Skeletal muscle tissue (tissue), 4 donors: Measurements from ENCODE around the gene CMIP. TPM values are rescaled to one million over a fixed set of nuclear protein-coding genes. Genes with fewer than 3 reads are reported as not detected.

Experiments used
- H3K27ac ChIP-seq: one replicate; pipeline ENCODE4 v1.7.0; 2013; ENCODE audit warnings: mild to moderate bottlenecking, low read depth, low read length, inconsistent platforms
- H3K27me3 ChIP-seq, 3 donors: one replicate each; pipeline ENCODE4 v1.7.0; 2013; ENCODE audit warnings: low read length in 3 of 3; ENCODE audit not compliant: control insufficient read depth in 3 of 3, insufficient read depth in 3 of 3
- H3K36me3 ChIP-seq, 3 donors: one replicate each; pipeline ENCODE4 v1.7.0; 2013; ENCODE audit warnings: low read length in 3 of 3; ENCODE audit not compliant: control insufficient read depth in 3 of 3, insufficient read depth in 3 of 3
- H3K4me1 ChIP-seq, 3 donors: one replicate each; pipeline ENCODE4 v1.7.0; 2013; ENCODE audit warnings: low read length in 3 of 3, mild to moderate bottlenecking in 3 of 3; ENCODE audit not compliant: control insufficient read depth in 3 of 3, insufficient read depth in 3 of 3
- H3K4me3 ChIP-seq, 3 donors: one replicate each; pipeline ENCODE4 v1.7.0; 2013; ENCODE audit warnings: low read length in 3 of 3
- H3K9ac ChIP-seq, 3 donors: one replicate each; pipeline ENCODE4 v1.7.0; 2013; ENCODE audit warnings: low read length in 3 of 3, mild to moderate bottlenecking in 3 of 3, moderate library complexity in 2 of 3, low read depth in 1 of 3
- H3K9me3 ChIP-seq, 3 donors: one replicate each; pipeline ENCODE4 v1.7.0; 2013; ENCODE audit warnings: low read length in 3 of 3; ENCODE audit not compliant: control insufficient read depth in 3 of 3
- total RNA-seq: library from RNA; depleted of rRNA; stranded (reverse); fragments of >200 nt; gene quantifications from one replicate; pipeline ENCODE4 v1.2.3, GENCODE V29; 2014
- donor health status: Osteomylitis.

CMIP gene
- total RNA-seq, 1 donor from 2014 or later = 6.8 TPM

GRCh38 chr16:81515281-81515680 is 70.7 kb downstream of the CMIP start:
- H3K36me3 ChIP-seq = no peaks in the 10 kb centered on the region
- no peaks in the 10 kb centered on the region for H3K9me3 ChIP-seq
- H3K27me3 ChIP-seq = no peaks in the 10 kb centered on the region
- H3K4me1 ChIP-seq = peaks cover 18 to 32% (median 21%) of the 10 kb centered on the region in 3 donors
- H3K4me3 ChIP-seq = no peak overlapping the region
- no peak overlapping the region for H3K9ac ChIP-seq
- H3K27ac ChIP-seq = no peak overlapping the region

- peaks cover 18 to 32% (median 21%) of the 10 kb centered on the region in 3 donors for H3K4me1 ChIP-seq
- H3K9me3 ChIP-seq = no peaks in the 10 kb centered on the region
- H3K36me3 ChIP-seq = no peaks in the 10 kb centered on the region
- no peak overlapping the region for H3K4me3 ChIP-seq
- no peaks in the 10 kb centered on the region for H3K27me3 ChIP-seq
- no peak overlapping the region for H3K9ac ChIP-seq
- no peak overlapping the region for H3K27ac ChIP-seq
Observed at GRCh38 chr16:81515721-81516120, 71.1 kb downstream of the CMIP start.

- H3K4me3 ChIP-seq = no peak overlapping the region
- no peaks in the 10 kb centered on the region for H3K27me3 ChIP-seq
- H3K9me3 ChIP-seq = no peaks in the 10 kb centered on the region
- H3K4me1 ChIP-seq = peaks cover 18 to 32% (median 21%) of the 10 kb centered on the region in 3 donors
- H3K27ac ChIP-seq = no peak overlapping the region
- no peaks in the 10 kb centered on the region for H3K36me3 ChIP-seq
- H3K9ac ChIP-seq = no peak overlapping the region
Observed at GRCh38 chr16:81516478-81517149, 72.0 kb downstream of the CMIP start.

GRCh38 chr16:81517150-81517499 is 72.5 kb downstream of the CMIP start:
- Histone ChIP-seq H3K4me1 (peaks cover 18 to 32% (median 21%) of the 10 kb centered on the region in 3 donors), H3K9ac (no peak overlapping the region), H3K4me3 (no peak overlapping the region), H3K9me3 (no peaks in the 10 kb centered on the region), H3K27ac (no peak overlapping the region), H3K36me3 (no peaks in the 10 kb centered on the region), H3K27me3 (no peaks in the 10 kb centered on the region)

GRCh38 chr16:81517629-81518438 is 73.2 kb downstream of the CMIP start:
- Histone ChIP-seq H3K4me3 (no peak overlapping the region), H3K27ac (no peak overlapping the region), H3K9ac (no peak overlapping the region)

GRCh38 chr16:81518439-81518757 is 73.8 kb downstream of the CMIP start:
- Histone ChIP-seq H3K4me3 (no peak overlapping the region), H3K9me3 (no peaks in the 10 kb centered on the region), H3K36me3 (no peaks in the 10 kb centered on the region), H3K27me3 (no peaks in the 10 kb centered on the region), H3K4me1 (peaks cover 10 to 26% (median 14%) of the 10 kb centered on the region in 3 donors), H3K27ac (no peak overlapping the region), H3K9ac (no peak overlapping the region)

More at GRCh38 chr16:81517629-81518438, 73.2 kb downstream of the CMIP start:
- H3K27me3 ChIP-seq = no peaks in the 10 kb centered on the region
- H3K36me3 ChIP-seq = no peaks in the 10 kb centered on the region
- peaks cover 16 to 32% (median 20%) of the 10 kb centered on the region in 3 donors for H3K4me1 ChIP-seq
- H3K9me3 ChIP-seq = no peaks in the 10 kb centered on the region

GRCh38 chr16:81519301-81520150 is 74.9 kb downstream of the CMIP start:
- no peak overlapping the region for H3K4me3 ChIP-seq
- peaks cover 0 to 15% (median 6%) of the 10 kb centered on the region in 3 donors for H3K4me1 ChIP-seq
- H3K9ac ChIP-seq = no peak overlapping the region
- H3K9me3 ChIP-seq = no peaks in the 10 kb centered on the region
- no peaks in the 10 kb centered on the region for H3K27me3 ChIP-seq
- H3K27ac ChIP-seq = no peak overlapping the region
- H3K36me3 ChIP-seq = no peaks in the 10 kb centered on the region

GRCh38 chr16:81520151-81520470 is 75.5 kb downstream of the CMIP start:
- Histone ChIP-seq H3K9ac (no peak overlapping the region), H3K27me3 (no peaks in the 10 kb centered on the region), H3K9me3 (no peaks in the 10 kb centered on the region), H3K4me1 (peaks cover 0 to 14% (median 6%) of the 10 kb centered on the region in 3 donors), H3K4me3 (no peak overlapping the region), H3K27ac (no peak overlapping the region), H3K36me3 (no peaks in the 10 kb centered on the region)

GRCh38 chr16:81520560-81521135 is 76.0 kb downstream of the CMIP start:
- Histone ChIP-seq H3K4me1 (peaks cover 0 to 13% (median 7%) of the 10 kb centered on the region in 3 donors), H3K36me3 (no peaks in the 10 kb centered on the region), H3K9ac (no peak overlapping the region), H3K27me3 (no peaks in the 10 kb centered on the region), H3K4me3 (no peak overlapping the region), H3K27ac (no peak overlapping the region), H3K9me3 (no peaks in the 10 kb centered on the region)
